ENCODE data around the gene HINT3.
"Not testable (repeated sequence)": the region's sequence is repeated elsewhere in the genome, so short reads cannot be mapped to it uniquely, and the experiment has no call there.

The HINT3 gene

GRCh38 chr6:125947615-125948014 is 9.0 kb upstream of the HINT3 start:
- Histone ChIP-seq H3K4me3 (replicated peaks; ENCODE audit: low read depth, low read length) (no peak overlapping the region), H3K36me3 (ENCODE audit: control insufficient read depth, insufficient read depth, low read length) (no peaks in the 10 kb centered on the region), H3K27me3 (replicated peaks; ENCODE audit: control insufficient read depth, insufficient read depth, low read length) (no peaks in the 10 kb centered on the region)
- DNase-seq (ENCODE audit: extremely low read depth, insufficient read length): no peak
- TF ChIP-seq CTCF (IDR thresholded peaks at IDR 0.05; ENCODE audit: insufficient read depth, low read length, poor library complexity, severe bottlenecking): no peak

GRCh38 chr6:125948455-125948854 is 8.1 kb upstream of the HINT3 start:
- Histone ChIP-seq H3K27me3 (replicated peaks; ENCODE audit: control insufficient read depth, insufficient read depth, low read length) (no peaks in the 10 kb centered on the region), H3K4me3 (replicated peaks; ENCODE audit: low read depth, low read length) (no peak overlapping the region), H3K36me3 (ENCODE audit: control insufficient read depth, insufficient read depth, low read length) (no peaks in the 10 kb centered on the region)
- no peak for DNase-seq (ENCODE audit: extremely low read depth, insufficient read length)
- no peak for TF ChIP-seq CTCF (IDR thresholded peaks at IDR 0.05; ENCODE audit: insufficient read depth, low read length, poor library complexity, severe bottlenecking)

- H3K27me3 ChIP-seq (replicated peaks; ENCODE audit: control insufficient read depth, insufficient read depth, low read length): no peaks in the 10 kb centered on the region
- no peak for TF ChIP-seq CTCF (IDR thresholded peaks at IDR 0.05; ENCODE audit: insufficient read depth, low read length, poor library complexity, severe bottlenecking)
- no peak for DNase-seq (ENCODE audit: extremely low read depth, insufficient read length)
- no peaks in the 10 kb centered on the region for H3K36me3 ChIP-seq (ENCODE audit: control insufficient read depth, insufficient read depth, low read length)
- no peak overlapping the region for H3K4me3 ChIP-seq (replicated peaks; ENCODE audit: low read depth, low read length)
Measured at GRCh38 chr6:125949069-125949468, 7.5 kb upstream of the HINT3 start.

- Histone ChIP-seq H3K4me3 (replicated peaks; ENCODE audit: low read depth, low read length) (no peak overlapping the region), H3K27me3 (replicated peaks; ENCODE audit: control insufficient read depth, insufficient read depth, low read length) (no peaks in the 10 kb centered on the region), H3K36me3 (ENCODE audit: control insufficient read depth, insufficient read depth, low read length) (no peaks in the 10 kb centered on the region)
- no peak for DNase-seq (ENCODE audit: extremely low read depth, insufficient read length)
- TF ChIP-seq CTCF (IDR thresholded peaks at IDR 0.05; ENCODE audit: insufficient read depth, low read length, poor library complexity, severe bottlenecking): no peak
Measured at GRCh38 chr6:125950293-125950692, 6.3 kb upstream of the HINT3 start.

- not testable (repeated sequence) for H3K27me3 ChIP-seq (replicated peaks; ENCODE audit: control insufficient read depth, insufficient read depth, low read length); H3K4me3 ChIP-seq (replicated peaks; ENCODE audit: low read depth, low read length); DNase-seq (ENCODE audit: extremely low read depth, insufficient read length); H3K36me3 ChIP-seq (ENCODE audit: control insufficient read depth, insufficient read depth, low read length)
Measured at GRCh38 chr6:125950716-125951115, 5.9 kb upstream of the HINT3 start.

- DNase-seq (ENCODE audit: extremely low read depth, insufficient read length): no peak
- no peak for TF ChIP-seq CTCF (IDR thresholded peaks at IDR 0.05; ENCODE audit: insufficient read depth, low read length, poor library complexity, severe bottlenecking)
- no peaks in the 10 kb centered on the region for H3K36me3 ChIP-seq (ENCODE audit: control insufficient read depth, insufficient read depth, low read length)
- no peak overlapping the region for H3K4me3 ChIP-seq (replicated peaks; ENCODE audit: low read depth, low read length)
- H3K27me3 ChIP-seq (replicated peaks; ENCODE audit: control insufficient read depth, insufficient read depth, low read length): no peaks in the 10 kb centered on the region
Measured at GRCh38 chr6:125951323-125951722, 5.2 kb upstream of the HINT3 start.

Data from GM06990 (cell line).